ENCODE data around the gene PLPP2.

PLPP2 gene

DNA sequence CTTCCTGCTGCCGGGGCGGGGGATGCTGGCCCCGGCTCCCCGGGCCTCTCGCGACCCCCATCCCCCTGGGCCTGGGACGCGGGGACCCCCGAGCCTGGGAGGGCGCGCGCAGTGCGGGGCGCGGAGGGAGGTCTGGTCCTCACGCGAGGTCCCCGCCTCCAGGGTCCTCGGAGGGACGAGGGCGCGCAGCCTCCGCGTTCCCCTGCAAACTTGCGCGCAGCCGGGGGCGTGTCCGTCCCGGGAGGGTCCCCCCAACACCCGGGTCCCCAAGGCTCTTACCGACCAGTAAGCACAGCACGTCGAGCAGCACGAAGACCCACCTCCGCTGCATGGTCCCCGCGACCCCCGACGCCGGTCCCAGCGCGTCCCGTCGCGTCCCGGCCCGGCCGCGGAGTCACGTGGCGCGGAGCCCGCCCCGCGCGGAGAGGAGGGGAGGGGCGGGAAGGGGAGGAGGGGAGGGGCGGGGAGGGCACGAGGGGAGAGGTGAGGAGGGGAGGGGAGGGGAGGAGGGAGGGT lies at the start of gene PLPP2:
TSS of gene PLPP2 (minus strand) at position 398 of the 516 bp plus-strand sequence. CDS start at position 331, 67 bp downstream.
- no peak for DNase-seq (ENCODE audit: low read depth in 2 of 2)

DNA sequence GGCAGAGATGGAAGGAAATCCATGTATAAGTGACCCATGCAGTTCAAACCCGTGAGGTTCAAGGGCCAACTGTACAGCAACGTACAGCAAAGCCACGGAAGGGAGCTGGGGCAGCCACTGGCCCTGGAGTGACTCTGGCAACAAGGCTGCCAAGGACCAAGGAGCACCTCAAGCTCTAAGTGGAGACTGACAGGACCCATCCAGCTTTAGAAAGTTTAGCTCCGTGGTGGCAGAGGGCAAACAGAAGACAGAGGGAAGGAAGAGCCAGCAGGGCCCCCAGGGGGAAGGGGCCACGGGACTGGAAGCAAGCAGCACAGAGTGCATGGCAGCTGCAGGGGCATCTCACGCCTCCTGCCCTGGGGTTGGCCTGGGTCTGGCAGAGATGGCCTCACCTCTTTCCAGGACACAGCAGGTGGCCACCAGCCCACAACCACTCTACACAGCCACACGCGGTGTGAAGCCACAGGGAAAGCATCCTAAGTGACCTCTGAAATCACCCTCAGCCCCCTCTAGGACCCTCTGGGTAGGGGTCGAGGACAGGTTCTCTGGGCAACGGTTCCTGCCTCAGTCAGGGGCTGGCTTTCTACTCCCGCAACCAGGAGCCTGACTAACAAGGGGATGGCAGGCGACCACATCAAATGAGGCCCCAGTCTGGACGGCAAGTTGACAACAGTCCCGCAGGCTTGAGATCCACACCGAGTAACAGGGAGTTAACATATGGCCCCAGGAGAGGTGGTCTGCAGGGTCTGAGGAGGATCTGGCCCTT lies 49.6 kb upstream of the PLPP2 start:
- DNase-seq (ENCODE audit: low read depth in 2 of 2): no peak

DNA sequence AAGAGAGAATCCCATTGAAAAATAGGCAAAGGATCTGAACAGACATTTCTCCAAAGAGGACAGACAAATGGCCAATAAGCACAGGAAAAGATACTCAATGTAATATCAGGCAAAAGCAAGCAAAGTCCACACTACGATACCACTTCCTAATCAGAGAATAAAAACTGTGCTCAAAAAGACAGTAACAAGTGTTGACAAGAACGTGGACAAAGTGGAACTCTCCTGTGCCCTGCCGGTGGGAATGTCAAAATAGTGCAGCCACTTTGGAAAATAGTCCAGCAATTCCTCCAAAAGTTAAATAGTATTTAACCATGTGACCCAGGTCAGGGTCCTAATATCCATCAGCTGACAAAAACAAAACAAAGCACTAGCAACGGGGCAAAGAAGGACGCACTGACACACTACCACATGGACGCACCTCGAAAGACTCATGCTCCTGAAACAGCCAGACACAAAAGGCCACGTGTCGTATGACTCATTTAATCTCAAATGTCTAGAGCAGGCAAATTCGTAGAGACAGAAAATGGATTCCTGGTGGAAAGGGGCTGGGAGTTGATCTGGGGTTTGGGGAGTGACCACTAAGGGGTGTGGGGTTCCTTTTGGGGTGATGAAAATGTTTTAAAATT lies 48.2 kb upstream of the PLPP2 start:
- DNase-seq (ENCODE audit: low read depth in 2 of 2): no peak

DNA sequence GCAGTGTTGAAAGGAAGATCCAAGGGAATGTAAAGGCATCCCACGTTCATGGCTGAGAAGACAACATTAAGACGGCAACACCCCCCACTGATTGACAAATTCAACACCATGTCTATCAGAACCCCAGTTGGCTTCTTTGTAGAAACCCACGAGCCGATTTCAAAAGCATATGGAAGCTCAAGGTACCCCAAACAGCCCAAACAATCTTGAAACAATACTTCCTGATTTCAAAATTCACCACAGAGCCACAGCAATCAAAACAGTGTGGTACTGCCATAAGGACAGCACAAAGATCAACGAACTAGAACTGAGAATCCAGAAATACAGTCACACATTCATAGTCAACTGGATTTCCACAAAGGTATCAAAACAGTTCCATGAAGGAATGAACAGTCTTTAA lies 47.2 kb upstream of the PLPP2 start:
- DNase-seq (ENCODE audit: low read depth in 2 of 2): no peak

DNA sequence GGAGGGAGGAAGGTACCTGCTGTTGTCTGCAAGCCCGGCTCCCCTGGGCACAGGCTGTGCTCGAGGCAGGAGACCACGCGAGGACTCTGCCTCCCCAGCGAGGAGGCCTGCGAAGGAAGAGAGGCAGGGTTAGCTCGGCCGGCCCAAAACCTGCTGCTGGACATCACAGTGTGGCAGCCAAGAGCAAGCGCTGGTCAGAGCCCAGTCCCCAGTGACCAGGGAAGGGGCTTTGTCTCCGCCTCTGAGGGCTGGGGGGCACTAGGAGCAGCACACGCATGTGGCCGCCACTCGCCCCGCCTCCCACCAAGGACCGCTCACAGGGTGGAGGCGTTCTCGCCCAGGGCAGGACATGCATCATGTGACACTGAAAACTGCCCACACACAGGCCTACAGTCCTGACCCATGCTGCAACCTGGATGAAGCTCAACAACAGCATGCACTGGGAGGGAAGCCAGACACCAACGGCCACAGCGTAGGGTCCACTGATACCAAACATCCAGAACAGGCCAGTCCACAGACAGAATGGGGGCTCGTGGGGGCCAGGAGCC lies 44.9 kb upstream of the PLPP2 start:
- no peak for DNase-seq (ENCODE audit: low read depth in 2 of 2)

DNA sequence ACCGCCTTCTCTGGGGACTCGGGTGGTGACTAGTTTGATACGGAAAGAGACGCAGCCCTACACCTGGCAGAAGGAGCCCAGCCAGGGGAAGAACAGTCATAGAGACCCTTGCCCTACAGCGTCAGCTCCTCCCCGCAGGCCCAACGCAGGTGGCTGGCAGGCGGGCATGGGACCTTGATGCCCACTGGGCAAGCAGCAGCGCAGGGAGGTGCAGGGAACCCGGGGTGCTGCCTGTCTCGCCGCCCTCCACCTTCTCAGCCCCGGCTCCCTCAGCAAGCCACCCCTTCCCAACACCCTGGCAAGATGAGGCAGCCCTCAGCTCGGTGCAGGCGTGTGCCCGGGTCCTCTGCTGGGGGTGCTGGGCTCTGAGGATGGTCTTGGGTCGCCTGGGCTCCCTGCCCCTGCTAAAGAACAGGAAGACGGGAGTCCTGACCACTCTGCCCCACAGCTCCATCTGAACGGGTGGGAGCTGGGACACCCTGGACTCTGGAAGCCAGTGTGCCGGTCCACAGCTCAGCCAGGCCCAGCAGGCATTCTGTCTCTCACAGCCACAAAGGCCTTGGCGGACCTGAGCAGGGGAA lies 44.4 kb upstream of the PLPP2 start:
- no peak for DNase-seq (ENCODE audit: low read depth in 2 of 2)

DNA sequence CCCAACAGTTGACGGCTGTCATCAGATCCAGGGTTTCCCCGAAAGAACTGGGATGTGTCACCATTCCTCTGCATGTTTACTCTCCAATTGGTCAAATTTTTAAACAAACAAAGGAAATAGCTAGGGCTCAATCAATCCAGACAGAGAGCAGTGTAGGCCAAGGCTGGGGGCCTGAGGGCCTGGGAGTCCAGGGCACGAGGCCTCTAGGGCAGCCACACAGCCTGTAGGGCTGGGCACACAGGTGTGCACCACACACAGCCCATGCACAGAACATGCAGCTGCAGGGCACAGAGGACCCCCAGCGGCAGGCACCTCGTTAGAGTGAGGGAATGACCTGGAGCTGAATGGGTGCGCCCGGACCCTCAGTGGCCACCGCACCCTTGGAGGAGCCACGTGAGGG lies 43.9 kb upstream of the PLPP2 start:
- DNase-seq (ENCODE audit: low read depth in 2 of 2): no peak

- no peak for DNase-seq (ENCODE audit: low read depth in 2 of 2)
Observed at GRCh38 chr19:334296-335071, 43.3 kb upstream of the PLPP2 start.

DNA sequence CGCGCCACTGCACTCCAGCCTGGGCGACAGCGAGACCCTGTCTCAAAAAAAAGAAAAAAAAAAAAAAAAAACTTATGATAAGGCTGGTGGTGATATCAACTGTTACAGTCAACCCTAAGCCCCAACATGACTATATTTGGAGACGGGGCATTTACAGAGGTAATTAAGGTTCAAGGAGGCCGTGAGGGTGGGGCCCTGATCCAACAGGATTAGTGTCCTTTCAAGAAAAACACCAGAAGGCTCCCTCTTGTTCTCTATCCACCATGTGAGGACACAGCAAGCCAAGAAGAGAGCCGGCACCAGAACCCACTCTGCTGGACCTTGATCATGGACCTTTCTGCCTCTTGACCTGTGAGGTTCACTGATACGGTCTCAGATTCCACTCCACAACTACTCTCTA lies 39.3 kb upstream of the PLPP2 start:
- DNase-seq (ENCODE audit: low read depth in 2 of 2): no peak

DNA sequence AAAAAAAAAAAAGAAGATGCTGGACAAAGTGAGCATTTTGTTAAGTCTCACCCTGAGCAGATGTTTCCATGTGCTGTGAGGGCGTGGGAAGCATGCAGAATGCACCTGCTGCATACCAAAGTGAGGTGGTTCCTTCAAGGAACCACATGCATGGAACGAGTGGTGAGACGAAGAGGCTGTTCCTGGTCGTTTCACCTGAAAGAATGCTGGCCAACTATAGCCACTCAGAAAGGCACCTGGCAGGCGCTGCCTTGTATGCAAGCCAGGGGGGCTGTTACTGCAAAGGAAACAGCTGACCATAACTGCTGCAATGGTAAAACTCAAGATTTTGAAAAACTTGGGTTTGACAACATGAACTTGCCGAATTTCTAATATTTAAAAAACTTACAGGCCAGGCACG lies 38.7 kb upstream of the PLPP2 start:
- no peak for DNase-seq (ENCODE audit: low read depth in 2 of 2)

DNA sequence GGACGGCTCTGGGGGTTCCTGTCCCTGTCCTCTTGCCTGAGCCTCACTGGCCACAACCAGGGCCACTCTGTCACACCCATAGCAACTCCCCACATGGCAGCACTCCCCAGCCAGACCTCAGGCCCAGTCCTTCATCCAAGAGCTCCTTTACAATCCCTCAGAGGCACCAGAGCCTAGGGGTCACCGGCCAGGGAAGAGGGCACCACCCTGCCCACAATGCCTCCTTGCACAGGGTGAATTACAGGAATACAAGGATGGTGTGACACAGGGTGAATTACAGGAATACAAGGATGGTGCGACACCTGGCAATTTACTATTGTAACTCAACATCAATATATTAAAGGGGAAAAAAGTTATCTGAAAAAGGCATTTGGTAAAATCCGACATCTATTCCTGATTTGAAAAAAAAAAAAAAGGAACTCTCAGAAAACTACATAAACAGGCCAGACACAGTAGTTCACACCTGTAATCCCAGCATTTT lies 36.9 kb upstream of the PLPP2 start:
- DNase-seq (ENCODE audit: low read depth in 2 of 2): no peak

- DNase-seq (ENCODE audit: low read depth in 2 of 2): no peak
Observed at GRCh38 chr19:327291-328024, 36.3 kb upstream of the PLPP2 start.

DNA sequence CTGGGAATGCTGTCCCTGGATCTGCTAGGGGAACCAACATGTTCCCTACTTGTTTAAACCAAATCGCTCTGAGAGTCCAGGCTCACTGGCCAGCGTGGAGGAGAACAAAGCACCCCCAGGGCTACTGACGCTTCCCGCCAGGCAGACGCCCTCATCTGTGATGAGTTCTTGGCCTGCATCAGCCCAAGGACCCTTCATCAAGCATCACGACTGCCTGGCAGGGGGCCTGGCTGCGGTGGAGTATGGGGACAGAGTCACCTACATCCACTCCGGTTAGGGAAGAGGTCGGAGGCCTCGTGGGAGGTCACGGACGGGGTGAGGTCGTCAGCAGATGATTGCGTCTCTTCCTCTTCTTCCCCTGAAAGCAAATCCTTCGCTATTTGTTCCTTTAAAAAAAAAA lies 35.7 kb upstream of the PLPP2 start:
- DNase-seq (ENCODE audit: low read depth in 2 of 2): no peak

- DNase-seq (ENCODE audit: low read depth in 2 of 2): no peak
Observed at GRCh38 chr19:325937-326565, 34.8 kb upstream of the PLPP2 start.

- no peak for DNase-seq (ENCODE audit: low read depth in 2 of 2)
Observed at GRCh38 chr19:325173-325936, 34.2 kb upstream of the PLPP2 start.

GRCh38 chr19:324716-325115 lies 33.5 kb upstream of the PLPP2 start:
- DNase-seq (ENCODE audit: low read depth in 2 of 2): no peak

GRCh38 chr19:322616-323015 lies 31.4 kb upstream of the PLPP2 start:
- no peak for DNase-seq (ENCODE audit: low read depth in 2 of 2)

DNA sequence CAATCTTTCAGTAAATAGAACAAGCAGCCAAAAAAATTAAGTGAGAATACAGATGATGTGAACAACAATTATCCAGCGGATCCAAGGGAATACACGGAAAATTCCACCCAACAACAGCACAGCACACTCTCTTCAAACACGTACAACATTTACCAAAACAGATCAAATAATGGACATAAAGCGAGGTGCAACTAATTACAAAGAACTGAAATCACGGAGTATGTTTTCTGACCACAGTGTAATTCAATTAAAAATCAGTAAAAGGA lies 27.2 kb upstream of the PLPP2 start:
- no peak for DNase-seq (ENCODE audit: low read depth in 2 of 2)

DNA sequence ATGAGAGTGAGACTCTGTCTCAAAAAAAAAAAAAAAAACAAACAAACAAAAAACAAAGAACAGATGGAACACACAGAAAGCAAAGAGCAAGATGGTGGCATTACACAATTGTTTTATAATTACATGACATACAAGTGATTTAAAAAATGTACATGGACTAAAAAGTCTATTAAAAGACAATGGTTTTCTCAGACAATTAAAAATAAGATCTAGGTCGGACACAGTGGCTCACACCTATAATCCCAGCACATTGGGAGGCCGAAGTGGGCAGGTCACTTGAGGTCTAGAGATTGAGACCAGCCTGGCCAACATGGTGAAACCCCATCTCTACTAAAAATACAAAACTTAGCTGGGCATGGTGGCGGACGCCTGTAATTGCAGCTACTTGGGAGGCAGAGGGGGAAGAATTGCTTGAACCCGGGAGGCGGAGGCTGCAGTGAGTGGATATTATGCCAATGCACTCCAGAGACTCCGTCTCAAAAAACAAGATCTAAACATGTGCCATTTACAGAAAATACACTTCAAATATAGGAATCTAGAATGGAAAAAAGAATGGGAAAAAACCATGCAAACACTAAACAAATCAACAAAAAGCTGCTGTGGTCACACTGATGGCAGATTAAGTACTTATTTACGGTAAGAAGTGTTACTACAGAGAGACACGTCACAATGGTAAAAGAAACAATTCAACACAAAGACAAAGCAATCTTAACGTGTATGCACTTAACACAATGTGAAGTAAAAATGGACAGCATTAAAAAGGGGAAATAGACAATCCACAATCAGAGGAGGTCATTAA lies 26.7 kb upstream of the PLPP2 start:
- DNase-seq (ENCODE audit: low read depth in 2 of 2): no peak
